Suprapubic skin (tissue), 3 donors: ENCODE measurements around the gene DDAH1.

Experiments used
- EP300 ChIP-seq: sonication (generic); formaldehyde crosslinking; IDR thresholded peaks from one replicate; pipeline ENCODE4 v1.6.1; 2017; ENCODE audit warnings: antibody characterized with exemption
- TF ChIP-seq, protein P1 (sequence below), 2 donors: fragments of 200-600 bp in 1 of 2; fragments of 450-650 bp in 1 of 2; sonication (generic) in 1 of 2; IDR thresholded peaks; one replicate each; pipeline ENCODE4 v1.5.1; 2016 to 2019; ENCODE audit warnings: antibody characterized with exemption in 2 of 2, mild to moderate bottlenecking in 1 of 2, moderate library complexity in 1 of 2

DNA sequence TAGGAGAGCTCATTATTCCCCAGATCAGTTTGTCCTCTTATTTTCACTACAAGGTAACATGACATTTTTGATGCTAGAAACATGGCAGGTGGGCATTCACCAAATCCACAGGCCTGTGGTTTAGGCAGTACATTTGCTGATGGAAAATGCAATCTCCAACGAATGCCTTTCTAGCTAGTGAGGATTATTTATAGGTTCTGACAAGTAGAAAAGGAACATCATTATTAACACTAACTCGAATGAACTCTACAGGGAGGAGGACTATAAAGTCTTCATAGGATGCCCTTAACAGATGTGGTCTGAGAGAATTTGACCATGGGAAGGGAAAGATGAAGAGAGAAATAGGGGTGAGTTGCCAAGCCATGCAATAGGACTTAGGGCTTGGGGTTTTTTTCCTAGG is 117.1 kb downstream of the DDAH1 start:
- TF ChIP-seq, protein P1, sequence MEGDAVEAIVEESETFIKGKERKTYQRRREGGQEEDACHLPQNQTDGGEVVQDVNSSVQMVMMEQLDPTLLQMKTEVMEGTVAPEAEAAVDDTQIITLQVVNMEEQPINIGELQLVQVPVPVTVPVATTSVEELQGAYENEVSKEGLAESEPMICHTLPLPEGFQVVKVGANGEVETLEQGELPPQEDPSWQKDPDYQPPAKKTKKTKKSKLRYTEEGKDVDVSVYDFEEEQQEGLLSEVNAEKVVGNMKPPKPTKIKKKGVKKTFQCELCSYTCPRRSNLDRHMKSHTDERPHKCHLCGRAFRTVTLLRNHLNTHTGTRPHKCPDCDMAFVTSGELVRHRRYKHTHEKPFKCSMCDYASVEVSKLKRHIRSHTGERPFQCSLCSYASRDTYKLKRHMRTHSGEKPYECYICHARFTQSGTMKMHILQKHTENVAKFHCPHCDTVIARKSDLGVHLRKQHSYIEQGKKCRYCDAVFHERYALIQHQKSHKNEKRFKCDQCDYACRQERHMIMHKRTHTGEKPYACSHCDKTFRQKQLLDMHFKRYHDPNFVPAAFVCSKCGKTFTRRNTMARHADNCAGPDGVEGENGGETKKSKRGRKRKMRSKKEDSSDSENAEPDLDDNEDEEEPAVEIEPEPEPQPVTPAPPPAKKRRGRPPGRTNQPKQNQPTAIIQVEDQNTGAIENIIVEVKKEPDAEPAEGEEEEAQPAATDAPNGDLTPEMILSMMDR (IDR thresholded peaks at IDR 0.05): no peak
- TF ChIP-seq EP300: no peak
